Lung (tissue), 12 donors: ENCODE results near the gene PDXK. TPM values are rescaled to one million over a fixed set of nuclear protein-coding genes. Genes with fewer than 3 reads are reported as not detected.

Experiments
- ATAC-seq: fragments of 200-7000 bp; cut with Tn5 transposase; one replicate; pipeline ENCODE4 v1.9.1; 2020; ENCODE audit warnings: moderate number of reproducible peaks; ENCODE audit not compliant: insufficient read depth, low FRiP score
- DNase-seq, 3 donors: peaks; one replicate each; pipeline ENCODE4 v3.0.0-alpha.2; 2013 to 2017
- H3K27ac ChIP-seq, 2 donors: one replicate each; pipeline ENCODE4 v1.5.1; 2013; ENCODE audit warnings: mild to moderate bottlenecking in 2 of 2, moderate library complexity in 2 of 2, control low read depth in 1 of 2, inconsistent platforms in 1 of 2, low read depth in 1 of 2, low read length in 1 of 2
- H3K27me3 ChIP-seq, 3 donors: one replicate each; pipeline ENCODE4 v1.5.1; 2013; ENCODE audit warnings: low read length in 2 of 3; ENCODE audit not compliant: control insufficient read depth in 3 of 3, insufficient read depth in 3 of 3
- H3K36me3 ChIP-seq, 4 donors: one replicate each; pipeline ENCODE4 v1.5.1; 2013; ENCODE audit warnings: low read length in 4 of 4, mild to moderate bottlenecking in 1 of 4, moderate library complexity in 1 of 4; ENCODE audit not compliant: control insufficient read depth in 4 of 4, insufficient read depth in 4 of 4
- H3K4me1 ChIP-seq, 5 donors: one replicate each; pipeline ENCODE4 v1.5.1; 2013; ENCODE audit warnings: low read length in 5 of 5, mild to moderate bottlenecking in 2 of 5, moderate library complexity in 1 of 5; ENCODE audit not compliant: control insufficient read depth in 5 of 5, insufficient read depth in 5 of 5
- H3K4me3 ChIP-seq: one replicate; pipeline ENCODE4 v1.5.1; 2013; ENCODE audit warnings: mild to moderate bottlenecking, control low read depth, moderate library complexity
- H3K9ac ChIP-seq, 2 donors: one replicate each; pipeline ENCODE4 v1.5.1; 2013; ENCODE audit warnings: low read length in 2 of 2, control low read depth in 1 of 2; ENCODE audit not compliant: insufficient read depth in 1 of 2
- H3K9me3 ChIP-seq, 4 donors: one replicate each; pipeline ENCODE4 v1.5.1; 2013; ENCODE audit warnings: low read length in 3 of 4, mild to moderate bottlenecking in 1 of 4, moderate library complexity in 1 of 4; ENCODE audit not compliant: control insufficient read depth in 4 of 4, insufficient read depth in 3 of 4
- CTCF ChIP-seq: IDR thresholded peaks from 2 replicates; pipeline ENCODE4 v1.5.1; 2012; ENCODE audit warnings: mild to moderate bottlenecking; ENCODE audit errors: control extremely low read depth, extremely low read depth
- WGBS, 2 donors: extraction: QIAGEN DNeasy Blood & Tissue Kit; methylation state at CpG; one replicate each; pipeline ENCODE4 v1.1.7; 2013; 5-methylcytosine and 5-hydroxymethylcytosine counted together
- polyA plus RNA-seq, 2 donors: library from polyadenylated mRNA; stranded (reverse); fragments of 200-250 nt; gene quantifications; one replicate each; pipeline ENCODE4 v1.2.1, GENCODE V29; 2013
- total RNA-seq, 2 donors: library from RNA; depleted of rRNA in 1 of 2; stranded (reverse); fragments of >200 nt in 1 of 2; gene quantifications; one replicate each; pipeline ENCODE4 v1.2.1, GENCODE V29; 2014 to 2021
- donor health status: control.
- donor health status: control.
- donor health status: Bipolar disorder and iron deficiency.
- donor health status: healthy.
- donor health status: DM: yes; HTN: yes; CAD: no.

The PDXK gene
- total and polyA plus RNA-seq, 4 donors = 62.7 to 276 (median 157) TPM

GRCh38 chr21:43735236-43736091 lies 16.5 kb downstream of the PDXK start:
- no peak overlapping the region for H3K9ac ChIP-seq
- peak overlapping the region in 1 of 2 donors; percentile 82 for H3K27ac ChIP-seq
- TF ChIP-seq CTCF = no peak
- peaks cover 0 to 25% (median 0%) of the 10 kb centered on the region in 4 donors for H3K36me3 ChIP-seq
- no peak for DNase-seq
- no peak overlapping the region for H3K4me3 ChIP-seq
- 88 to 89% methylated on average over 22 of the region's 22 CpGs for WGBS, 2 donors
- no peaks in the 10 kb centered on the region for H3K9me3 ChIP-seq
- H3K4me1 ChIP-seq = peaks cover 0 to 19% (median 6%) of the 10 kb centered on the region in 5 donors
- no peak for ATAC-seq
- H3K27me3 ChIP-seq = no peaks in the 10 kb centered on the region

- H3K4me3 ChIP-seq = no peak overlapping the region
- no peaks in the 10 kb centered on the region for H3K27me3 ChIP-seq
- DNase-seq (no peak), ATAC-seq (no peak)
- TF ChIP-seq CTCF = no peak
- peaks cover 0 to 24% (median 0%) of the 10 kb centered on the region in 4 donors for H3K36me3 ChIP-seq
- H3K27ac ChIP-seq = no peak overlapping the region
- WGBS, 2 donors = 92 to 96% methylated on average over 25 of the region's 25 CpGs
- no peaks in the 10 kb centered on the region for H3K9me3 ChIP-seq
- H3K4me1 ChIP-seq = peaks cover 0 to 19% (median 9%) of the 10 kb centered on the region in 5 donors
- no peak overlapping the region for H3K9ac ChIP-seq
Measured at GRCh38 chr21:43736224-43736883, 17.4 kb downstream of the PDXK start.

- 96 to 98% methylated on average over 35 of the region's 35 CpGs for WGBS, 2 donors
- ATAC-seq (no peak), DNase-seq (no peak)
- Histone ChIP-seq H3K4me1 (peaks cover 0 to 16% (median 9%) of the 10 kb centered on the region in 5 donors), H3K27ac (no peak overlapping the region), H3K27me3 (no peaks in the 10 kb centered on the region), H3K4me3 (no peak overlapping the region), H3K36me3 (peaks cover 0 to 28% (median 0%) of the 10 kb centered on the region in 4 donors), H3K9me3 (no peaks in the 10 kb centered on the region), H3K9ac (no peak overlapping the region)
- TF ChIP-seq CTCF = no peak
Measured at GRCh38 chr21:43737158-43737950, 18.4 kb downstream of the PDXK start.
